C4-2B (cell line): ENCODE data around the gene COL9A1.
"Not testable (repeated sequence)": the region's sequence is repeated elsewhere in the genome, so short reads cannot be mapped to it uniquely, and the experiment has no call there.

Experiments
- H3K27ac ChIP-seq: fragments of 450-650 bp; 2 replicates; pipeline ENCODE4 v1.5.1; 2017
- CTCF ChIP-seq: fragments of 450-650 bp; conservative IDR thresholded peaks from 2 replicates; pipeline ENCODE4 v1.5.1; 2017; ENCODE audit warnings: mild to moderate bottlenecking
- ZFX ChIP-seq: fragments of 450-650 bp; IDR thresholded peaks from 2 replicates; pipeline ENCODE4 v1.6.1; 2017

Gene COL9A1

GRCh38 chr6:70309243-70309642, 6.4 kb upstream of the COL9A1 start:
- no peak for TF ChIP-seq CTCF
- no peak for TF ChIP-seq ZFX

DNA sequence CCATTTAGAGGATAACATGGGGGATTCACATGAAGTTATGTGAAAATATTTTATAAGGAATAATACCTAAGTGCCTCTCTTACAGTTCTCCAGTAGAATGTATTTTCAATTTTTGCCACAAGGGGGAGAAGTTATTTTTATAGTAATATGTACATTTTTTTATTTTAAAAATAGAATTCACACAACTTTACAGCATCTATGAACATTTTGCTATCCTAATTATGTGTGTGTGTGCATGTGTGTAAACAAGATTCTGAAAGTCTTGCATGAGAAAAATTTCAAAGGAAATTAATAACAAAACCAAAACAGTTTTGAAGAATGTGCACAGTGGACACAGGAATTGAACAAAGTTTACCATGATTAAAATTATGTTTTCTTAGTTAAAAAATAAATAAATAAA, 5.3 kb upstream of the COL9A1 start:
- not testable (repeated sequence) for H3K27ac ChIP-seq
- peak; percentile 24 for TF ChIP-seq CTCF

More at GRCh38 chr6:70309243-70309642, 6.4 kb upstream of the COL9A1 start:
- H3K27ac ChIP-seq, result no peak overlapping the region

GRCh38 chr6:70307008-70307407, 4.1 kb upstream of the COL9A1 start:
- H3K27ac ChIP-seq, result no peak overlapping the region
- TF ChIP-seq CTCF (no peak), ZFX (no peak)

DNA sequence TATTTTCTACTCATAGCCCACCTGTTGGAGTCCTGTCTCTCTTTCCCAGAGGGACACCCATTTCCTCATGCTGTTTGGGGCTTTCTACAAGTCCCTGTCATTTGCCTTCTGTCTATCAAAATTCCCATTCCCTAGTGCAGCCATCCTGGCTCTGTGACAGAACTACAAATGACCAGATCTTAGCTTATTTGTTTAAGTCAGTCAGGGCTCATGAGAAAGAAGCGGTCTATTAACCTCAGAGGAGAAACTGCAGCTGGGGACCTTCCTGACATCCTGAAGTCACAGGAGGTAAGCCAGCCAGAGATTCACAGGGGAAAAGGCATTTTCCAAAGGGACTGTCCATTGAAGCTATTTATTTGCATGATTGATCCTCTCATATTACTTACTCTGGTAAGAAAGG, 1.7 kb upstream of the COL9A1 start:
- TF ChIP-seq CTCF, result no peak
- H3K27ac ChIP-seq, result no peak overlapping the region

DNA sequence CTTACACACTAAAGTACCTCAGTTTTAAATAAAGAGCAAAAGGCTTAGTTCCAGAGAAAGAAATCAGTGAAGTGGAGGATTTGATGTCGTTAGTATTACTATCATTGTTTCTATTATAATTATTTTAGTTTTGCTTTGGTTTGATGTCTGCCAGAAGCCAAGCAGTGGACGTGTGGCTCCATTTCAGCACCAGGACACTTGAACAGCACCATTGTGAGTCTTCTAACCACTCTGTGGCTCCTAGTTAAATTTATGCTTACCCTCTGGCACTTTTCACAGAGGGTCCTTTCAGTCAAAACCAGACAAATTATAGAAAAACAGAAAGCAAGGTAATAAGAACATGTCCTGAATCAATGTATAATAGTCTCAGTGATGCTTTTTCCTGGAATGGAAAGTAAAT, 3.4 kb downstream of the COL9A1 start:
- TF ChIP-seq ZFX, result no peak
- no peak overlapping the region for H3K27ac ChIP-seq

DNA sequence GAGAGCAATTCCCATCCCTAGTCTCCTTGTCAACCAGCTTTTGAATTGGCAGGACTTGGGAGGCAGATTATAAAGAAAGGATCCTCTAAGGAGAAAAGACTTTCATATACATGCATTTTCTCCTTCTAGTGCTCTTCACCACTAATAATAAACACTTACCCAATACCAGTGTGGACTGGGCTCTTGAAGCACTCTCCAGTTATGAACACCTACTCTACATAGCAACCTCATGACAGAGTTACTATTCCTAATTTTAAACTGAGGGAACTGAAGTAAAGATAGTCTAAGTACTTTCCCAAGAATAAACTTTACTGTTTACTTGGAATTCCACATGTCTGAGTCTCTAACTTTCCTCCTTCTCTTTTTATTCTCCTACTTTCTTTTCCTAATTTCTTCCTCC, 4.8 kb downstream of the COL9A1 start:
- no peak overlapping the region for H3K27ac ChIP-seq

GRCh38 chr6:70292193-70292592, 10.7 kb downstream of the COL9A1 start:
- no peak overlapping the region for H3K27ac ChIP-seq
- TF ChIP-seq ZFX, result no peak
- no peak for TF ChIP-seq CTCF

More for the DNA sequence above, 4.8 kb downstream of the COL9A1 start:
- no peak for TF ChIP-seq CTCF

DNA sequence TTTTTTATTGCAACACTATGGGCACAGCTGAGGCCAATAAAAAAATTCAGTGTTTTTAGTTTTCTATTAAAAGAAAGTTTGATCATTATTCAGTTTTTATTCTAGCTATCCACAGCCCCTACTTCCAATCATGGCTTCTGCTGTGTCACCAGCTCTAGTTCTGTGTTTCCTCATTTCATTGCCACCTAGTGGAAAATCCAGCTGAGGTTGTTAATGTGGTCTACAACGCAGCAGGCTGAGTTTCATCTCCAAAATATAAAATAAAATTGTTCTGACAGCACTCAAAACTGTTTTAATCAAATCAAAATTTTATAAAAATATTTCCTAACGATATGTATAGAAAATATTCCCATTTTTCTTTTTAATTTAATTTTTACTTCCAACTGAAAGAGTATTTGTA, 13.6 kb downstream of the COL9A1 start:
- no peak overlapping the region for H3K27ac ChIP-seq

More for the DNA sequence above, 13.6 kb downstream of the COL9A1 start:
- TF ChIP-seq ZFX (no peak), CTCF (peak; percentile 30)
